CD14-positive monocyte (primary cell): ENCODE data around the gene CERKL. TPM values are rescaled to one million over a fixed set of nuclear protein-coding genes. Genes with fewer than 3 reads are reported as not detected.

Source experiments
- DNase-seq, 3 donors: peaks; one replicate each; pipeline ENCODE4 v3.0.0-alpha.2; 2011 to 2022
- H2AFZ ChIP-seq: 2 replicates; pipeline ENCODE4 v1.6.0; 2012; ENCODE audit warnings: mild to moderate bottlenecking, low read depth, low read length, inconsistent platforms; ENCODE audit not compliant: insufficient read depth, poor library complexity, severe bottlenecking
- H3K27ac ChIP-seq, 2 donors: 1 replicate in 1 of 2; 2 replicates in 1 of 2; pipeline ENCODE4 v1.5.1; 2012 to 2013; ENCODE audit warnings: low read length in 2 of 2, control low read depth in 1 of 2, inconsistent platforms in 1 of 2, low read depth in 1 of 2, mild to moderate bottlenecking in 1 of 2
- H3K27me3 ChIP-seq, 2 donors: one replicate each; pipeline versions ENCODE4 v1.6.0 to v1.6.1; 2011 to 2013; ENCODE audit warnings: low read length in 2 of 2; ENCODE audit not compliant: control insufficient read depth in 2 of 2, insufficient read depth in 2 of 2
- H3K36me3 ChIP-seq, 2 donors: replicated peaks in 1 of 2; 1 replicate in 1 of 2; 2 replicates in 1 of 2; pipeline versions ENCODE4 v1.5.1 to v1.6.1; 2012 to 2013; ENCODE audit warnings: low read length in 2 of 2, control low read depth in 1 of 2, inconsistent platforms in 1 of 2, mild to moderate bottlenecking in 1 of 2; ENCODE audit not compliant: insufficient read depth in 2 of 2, control insufficient read depth in 1 of 2
- H3K4me1 ChIP-seq, 2 donors: 1 replicate in 1 of 2; 2 replicates in 1 of 2; pipeline versions ENCODE4 v1.5.1 to v1.6.1; 2012 to 2013; ENCODE audit warnings: low read length in 2 of 2, control low read depth in 1 of 2, inconsistent platforms in 1 of 2, mild to moderate bottlenecking in 1 of 2, moderate library complexity in 1 of 2; ENCODE audit not compliant: insufficient read depth in 2 of 2, control insufficient read depth in 1 of 2
- H3K4me2 ChIP-seq: replicated peaks from 2 replicates; pipeline ENCODE3; 2012; ENCODE audit warnings: low read length, moderate library complexity, mild to moderate bottlenecking; ENCODE audit not compliant: poor library complexity, severe bottlenecking; ENCODE audit errors: extremely low read depth
- H3K4me3 ChIP-seq, 3 experiments: fragments of 200-600 bp in 1 of 3; sonication (generic) in 1 of 3; replicated peaks in 1 of 3; 1 replicate in 2 of 3; 2 replicates in 1 of 3; pipeline ENCODE4 v1.5.1; 2011 to 2013; ENCODE audit warnings: low read length in 3 of 3, mild to moderate bottlenecking in 3 of 3, control low read depth in 2 of 3, low read depth in 2 of 3, inconsistent platforms in 1 of 3, moderate library complexity in 1 of 3
- H3K79me2 ChIP-seq: 2 replicates; pipeline ENCODE4 v1.6.0; 2012; ENCODE audit warnings: mild to moderate bottlenecking, control low read depth, inconsistent platforms, low read length, moderate library complexity; ENCODE audit not compliant: insufficient read depth
- H3K9ac ChIP-seq: 2 replicates; pipeline ENCODE4 v1.6.0; 2017; ENCODE audit warnings: low read length, mild to moderate bottlenecking; ENCODE audit not compliant: insufficient read depth, poor library complexity, severe bottlenecking
- H3K9me3 ChIP-seq, 2 donors: replicated peaks in 1 of 2; 1 replicate in 1 of 2; 2 replicates in 1 of 2; pipeline versions ENCODE4 v1.5.1 to v1.6.1; 2012 to 2013; ENCODE audit warnings: low read length in 2 of 2, control low read depth in 1 of 2; ENCODE audit not compliant: control insufficient read depth in 1 of 2, insufficient read depth in 1 of 2
- H4K20me1 ChIP-seq: 2 replicates; pipeline ENCODE4 v1.6.0; 2012; ENCODE audit warnings: mild to moderate bottlenecking, low read length, control low read depth, moderate library complexity; ENCODE audit not compliant: insufficient read depth
- H3K27ac Mint-ChIP-seq, 7 donors: one replicate each; pipeline ENCODE4 v1.8.0; 2020; ENCODE audit warnings: mild to moderate bottlenecking in 7 of 7, mixed read lengths in 7 of 7, moderate library complexity in 6 of 7, inconsistent platforms in 2 of 7
- H3K27me3 Mint-ChIP-seq, 3 donors: one replicate each; pipeline ENCODE4 v1.8.0; 2021 to 2022; ENCODE audit warnings: low read depth in 3 of 3, mild to moderate bottlenecking in 3 of 3, mixed read lengths in 3 of 3, moderate library complexity in 3 of 3, inconsistent platforms in 1 of 3
- H3K36me3 Mint-ChIP-seq, 2 donors: one replicate each; pipeline ENCODE4 v1.8.0; 2020; ENCODE audit warnings: mixed read lengths in 2 of 2, inconsistent platforms in 1 of 2, mild to moderate bottlenecking in 1 of 2
- H3K4me1 Mint-ChIP-seq: one replicate; pipeline ENCODE4 v1.8.0; 2020; ENCODE audit warnings: mild to moderate bottlenecking, mixed read lengths
- H3K4me3 Mint-ChIP-seq, 2 donors: one replicate each; pipeline ENCODE4 v1.8.0; 2020; ENCODE audit warnings: mild to moderate bottlenecking in 2 of 2, mixed read lengths in 2 of 2, moderate library complexity in 1 of 2
- H3K9me3 Mint-ChIP-seq, 7 donors: one replicate each; pipeline ENCODE4 v1.8.0; 2020 to 2022; ENCODE audit warnings: mixed read lengths in 7 of 7, mild to moderate bottlenecking in 6 of 7, moderate library complexity in 6 of 7, inconsistent platforms in 2 of 7
- WGBS: methylation state at CpG from one replicate; pipeline ENCODE4 v1.1.5; 2013; ENCODE audit warnings: missing lambda C conversion rate; ENCODE audit not compliant: insufficient coverage; 5-methylcytosine and 5-hydroxymethylcytosine counted together
- intact Hi-C, 2 donors: fragments of 100-400 bp; cut with micrococcal nuclease; formaldehyde crosslinking; loops; one replicate each; pipeline versions ENCODE4 v1.15.0 to v1.15.1; 2023
- polyA plus RNA-seq, 3 donors: library from polyadenylated mRNA; depleted of rRNA in 1 of 3; unstranded in 2 of 3; stranded (reverse) in 1 of 3; fragments of 300-500 nt in 2 of 3; fragments of >200 nt in 1 of 3; fragmentation: Illumina TruSeq in 2 of 3; gene quantifications; 1 replicate in 2 of 3; 2 replicates in 1 of 3; pipeline ENCODE4 v1.2.3, GENCODE V29; 2012 to 2021
- TF ChIP-seq, protein P1 (sequence below): fragments of 200-600 bp; IDR thresholded peaks from one replicate; pipeline ENCODE4 v1.8.0; 2022; ENCODE audit warnings: antibody characterized with exemption, mild to moderate bottlenecking

Gene CERKL
- polyA plus RNA-seq, 3 donors, result 0.12 to 16.3 (median 8.6) TPM

DNA sequence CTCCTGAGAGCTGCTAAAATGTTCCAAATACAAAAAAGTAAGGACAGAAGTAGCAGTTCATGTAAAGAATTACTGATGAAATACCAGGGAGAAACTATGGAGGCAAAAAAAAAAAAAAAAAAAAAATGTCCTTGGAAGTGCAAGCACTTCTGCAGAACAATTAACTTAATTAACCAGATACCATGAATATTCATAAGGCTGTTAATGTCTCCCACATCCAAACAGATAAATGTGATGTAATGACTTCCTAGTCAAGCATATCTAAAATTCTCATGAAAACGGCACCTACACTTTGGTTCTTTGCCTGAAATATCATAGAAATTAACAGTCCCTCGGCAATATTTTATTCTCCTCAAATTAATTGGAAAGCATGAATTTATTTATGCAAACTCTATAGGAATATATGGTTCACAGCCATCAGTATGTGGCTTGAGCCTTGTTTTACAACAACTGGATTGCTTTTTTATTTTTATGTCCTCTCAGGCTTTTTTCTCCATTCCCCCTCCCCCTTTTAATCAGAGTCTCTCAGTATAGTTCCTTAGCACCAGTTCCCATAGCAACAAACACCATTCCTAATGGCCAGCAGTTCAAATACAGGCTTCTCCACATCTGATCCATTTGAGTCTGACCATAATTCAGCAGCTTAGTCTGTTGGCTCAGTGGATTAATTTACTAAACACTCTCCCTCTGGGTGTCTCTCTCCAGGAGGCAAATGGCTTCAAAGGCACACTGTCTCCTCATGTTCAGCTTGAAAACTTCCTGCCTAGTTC, 102.7 kb downstream of the CERKL start:
- H3K36me3 Mint-ChIP-seq, result peaks cover 0 to 6% of the 10 kb centered on the region in 2 donors
- no peaks in the 10 kb centered on the region for H3K4me1 ChIP-seq
- H3K9me3 ChIP-seq, result no peaks in the 10 kb centered on the region
- no peaks in the 10 kb centered on the region for H3K36me3 ChIP-seq
- peak overlapping the region in 1 of 7 donors; percentile 46 for H3K27ac Mint-ChIP-seq
- intact Hi-C loops, result no loop called here
- H3K9ac ChIP-seq, result no peak overlapping the region
- no peak overlapping the region for H3K4me3 ChIP-seq
- H3K4me2 ChIP-seq, result no peak overlapping the region
- no peaks in the 10 kb centered on the region for H3K27me3 Mint-ChIP-seq
- no peaks in the 10 kb centered on the region for H4K20me1 ChIP-seq
- no peak overlapping the region for H3K27ac ChIP-seq
- no peaks in the 10 kb centered on the region for H3K4me1 Mint-ChIP-seq
- H3K4me3 Mint-ChIP-seq, result no peak overlapping the region
- no peak for DNase-seq
- TF ChIP-seq, protein P1, sequence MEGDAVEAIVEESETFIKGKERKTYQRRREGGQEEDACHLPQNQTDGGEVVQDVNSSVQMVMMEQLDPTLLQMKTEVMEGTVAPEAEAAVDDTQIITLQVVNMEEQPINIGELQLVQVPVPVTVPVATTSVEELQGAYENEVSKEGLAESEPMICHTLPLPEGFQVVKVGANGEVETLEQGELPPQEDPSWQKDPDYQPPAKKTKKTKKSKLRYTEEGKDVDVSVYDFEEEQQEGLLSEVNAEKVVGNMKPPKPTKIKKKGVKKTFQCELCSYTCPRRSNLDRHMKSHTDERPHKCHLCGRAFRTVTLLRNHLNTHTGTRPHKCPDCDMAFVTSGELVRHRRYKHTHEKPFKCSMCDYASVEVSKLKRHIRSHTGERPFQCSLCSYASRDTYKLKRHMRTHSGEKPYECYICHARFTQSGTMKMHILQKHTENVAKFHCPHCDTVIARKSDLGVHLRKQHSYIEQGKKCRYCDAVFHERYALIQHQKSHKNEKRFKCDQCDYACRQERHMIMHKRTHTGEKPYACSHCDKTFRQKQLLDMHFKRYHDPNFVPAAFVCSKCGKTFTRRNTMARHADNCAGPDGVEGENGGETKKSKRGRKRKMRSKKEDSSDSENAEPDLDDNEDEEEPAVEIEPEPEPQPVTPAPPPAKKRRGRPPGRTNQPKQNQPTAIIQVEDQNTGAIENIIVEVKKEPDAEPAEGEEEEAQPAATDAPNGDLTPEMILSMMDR, result no peak
- H3K27me3 ChIP-seq, result no peaks in the 10 kb centered on the region
- peaks cover 0 to 4% (median 0%) of the 10 kb centered on the region in 7 donors for H3K9me3 Mint-ChIP-seq
- WGBS, result no CpG with 5 or more reads among the region's 2 CpGs
- H3K79me2 ChIP-seq, result no peaks in the 10 kb centered on the region
- no peak overlapping the region for H2AFZ ChIP-seq

DNA sequence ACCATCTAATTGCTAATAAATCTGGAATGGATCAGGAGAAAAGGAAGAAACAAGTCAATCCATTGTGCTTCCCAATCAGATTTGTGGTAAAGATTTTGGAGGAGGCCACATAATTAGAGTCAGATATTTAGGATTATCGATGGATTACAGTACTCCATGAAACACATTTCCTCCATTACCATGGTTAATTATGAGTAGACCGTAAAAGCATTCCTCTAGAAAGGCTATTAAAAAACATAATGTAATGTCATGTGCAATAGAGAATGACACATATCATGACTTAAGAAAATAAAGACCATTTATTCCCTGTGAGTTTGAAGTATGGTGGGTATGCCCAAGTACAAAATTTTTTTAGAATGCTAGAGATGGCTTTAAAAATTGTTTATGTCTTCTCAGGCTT, 103.7 kb downstream of the CERKL start:
- Histone ChIP-seq H3K36me3 (no peaks in the 10 kb centered on the region), H3K79me2 (no peaks in the 10 kb centered on the region), H3K4me3 (no peak overlapping the region), H3K27ac (no peak overlapping the region), H4K20me1 (no peaks in the 10 kb centered on the region), H3K4me1 (no peaks in the 10 kb centered on the region), H2AFZ (no peak overlapping the region), H3K9me3 (no peaks in the 10 kb centered on the region), H3K4me2 (no peak overlapping the region), H3K27me3 (no peaks in the 10 kb centered on the region), H3K9ac (no peak overlapping the region)
- Mint-ChIP-seq H3K36me3 (peaks cover 0 to 8% of the 10 kb centered on the region in 2 donors), H3K4me3 (no peak overlapping the region), H3K27me3 (no peaks in the 10 kb centered on the region), H3K4me1 (no peaks in the 10 kb centered on the region), H3K27ac (no peak overlapping the region), H3K9me3 (peaks cover 0 to 4% (median 0%) of the 10 kb centered on the region in 7 donors)
- no peak for DNase-seq
- no CpG with 5 or more reads among the region's 2 CpGs for WGBS
- intact Hi-C loops, result no loop called here
- TF ChIP-seq, protein P1, result no peak
